NCI-H1694 (cell line): ENCODE measurements around the gene ABI2.
A peak's percentile ranks its signal among the peaks of the same experiment; 100 is the strongest.

ENCODE experiments used
- DNase-seq: peaks from one replicate; lab custom pipeline; 2025; lab: John Stamatoyannopoulos, UW

Gene ABI2

GRCh38 chr2:203431391-203432185, 103.4 kb downstream of the ABI2 start:
- no peak for DNase-seq

GRCh38 chr2:203432811-203433210, 104.6 kb downstream of the ABI2 start:
- no peak for DNase-seq

GRCh38 chr2:203436496-203436895, 108.3 kb downstream of the ABI2 start:
- no peak for DNase-seq

- no peak for DNase-seq
Observed at GRCh38 chr2:203437511-203437910, 109.3 kb downstream of the ABI2 start.

- no peak for DNase-seq
Observed at GRCh38 chr2:203438528-203438927, 110.3 kb downstream of the ABI2 start.

GRCh38 chr2:203440671-203441070, 112.5 kb downstream of the ABI2 start:
- DNase-seq, result no peak

GRCh38 chr2:203441463-203441862, 113.3 kb downstream of the ABI2 start:
- DNase-seq, result no peak

GRCh38 chr2:203442463-203442862, 114.3 kb downstream of the ABI2 start:
- no peak for DNase-seq

- DNase-seq, result no peak
Observed at GRCh38 chr2:203444738-203445137, 116.5 kb downstream of the ABI2 start.

- DNase-seq, result no peak
Observed at GRCh38 chr2:203446071-203446481, 117.9 kb downstream of the ABI2 start.

GRCh38 chr2:203446780-203447179, 118.6 kb downstream of the ABI2 start:
- DNase-seq, result no peak

- DNase-seq, result no peak
Observed at GRCh38 chr2:203450561-203450960, 122.4 kb downstream of the ABI2 start.

GRCh38 chr2:203451011-203451410, 122.8 kb downstream of the ABI2 start:
- DNase-seq, result no peak

- no peak for DNase-seq
Observed at GRCh38 chr2:203451689-203452088, 123.5 kb downstream of the ABI2 start.

GRCh38 chr2:203453858-203454451, 125.8 kb downstream of the ABI2 start:
- DNase-seq, result peak; percentile 62

GRCh38 chr2:203455209-203455608, 127.0 kb downstream of the ABI2 start:
- DNase-seq, result no peak

GRCh38 chr2:203461746-203462145, 133.6 kb downstream of the ABI2 start:
- no peak for DNase-seq

- no peak for DNase-seq
Observed at GRCh38 chr2:203462308-203462707, 134.1 kb downstream of the ABI2 start.

- DNase-seq, result no peak
Observed at GRCh38 chr2:203463266-203463678, 135.1 kb downstream of the ABI2 start.

GRCh38 chr2:203469546-203469945, 141.4 kb downstream of the ABI2 start:
- DNase-seq, result no peak

- no peak for DNase-seq
Observed at GRCh38 chr2:203470371-203470770, 142.2 kb downstream of the ABI2 start.

GRCh38 chr2:203471323-203471722, 143.1 kb downstream of the ABI2 start:
- no peak for DNase-seq

- DNase-seq, result no peak
Observed at GRCh38 chr2:203476881-203477280, 148.7 kb downstream of the ABI2 start.

- no peak for DNase-seq
Observed at GRCh38 chr2:203480623-203481022, 152.4 kb downstream of the ABI2 start.
